Tibial nerve (tissue), 4 donors: ENCODE measurements around the gene TDRD3. TPM values are rescaled to one million over a fixed set of nuclear protein-coding genes. Genes with fewer than 3 reads are reported as not detected.

Experiments used
- DNase-seq, 2 donors: peaks; one replicate each; pipeline ENCODE4 v3.0.0-alpha.2; 2019; ENCODE audit warnings: low spot score in 2 of 2
- H3K27ac ChIP-seq, 4 donors: fragments of 200-600 bp; sonication (generic) in 3 of 4; one replicate each; pipeline ENCODE4 v1.5.1; 2017 to 2019; ENCODE audit warnings: mild to moderate bottlenecking in 1 of 4
- H3K27me3 ChIP-seq, 2 donors: fragments of 200-600 bp; sonication (generic) in 1 of 2; one replicate each; pipeline versions ENCODE4 v1.5.1 to v1.6.0; 2017 to 2019
- H3K36me3 ChIP-seq, 3 donors: fragments of 200-600 bp; sonication (generic); one replicate each; pipeline ENCODE4 v1.5.1; 2018 to 2019
- H3K4me1 ChIP-seq, 4 donors: fragments of 200-600 bp; sonication (generic) in 3 of 4; one replicate each; pipeline ENCODE4 v1.5.1; 2017 to 2019
- H3K4me3 ChIP-seq, 4 donors: fragments of 200-600 bp; sonication (generic) in 3 of 4; one replicate each; pipeline ENCODE4 v1.5.1; 2017 to 2019; ENCODE audit warnings: mild to moderate bottlenecking in 1 of 4, moderate library complexity in 1 of 4
- H3K9me3 ChIP-seq, 4 donors: fragments of 200-600 bp; sonication (generic) in 3 of 4; one replicate each; pipeline ENCODE4 v1.5.1; 2017 to 2019
- EP300 ChIP-seq, 2 donors: sonication (generic); formaldehyde crosslinking; IDR thresholded peaks; one replicate each; pipeline ENCODE4 v1.6.1; 2017; ENCODE audit warnings: antibody characterized with exemption in 2 of 2, mild to moderate bottlenecking in 1 of 2
- POLR2A ChIP-seq, 2 donors: fragments of 450-650 bp; IDR thresholded peaks; one replicate each; pipeline ENCODE4 v1.6.1; 2017; ENCODE audit warnings: antibody characterized with exemption in 2 of 2, mild to moderate bottlenecking in 2 of 2, moderate library complexity in 2 of 2
- WGBS, 2 donors: methylation state at CpG; one replicate each; pipeline ENCODE4 v1.1.5; 2018; 5-methylcytosine and 5-hydroxymethylcytosine counted together
- total RNA-seq, 4 donors: library from RNA; depleted of rRNA; stranded (reverse); fragments of >200 nt; gene quantifications; one replicate each; pipeline ENCODE4 v1.1.0, GENCODE V29; 2016
- TF ChIP-seq, protein P1 (sequence below), 5 experiments: fragments of 200-600 bp in 3 of 5; fragments of 450-650 bp in 2 of 5; sonication (generic) in 3 of 5; IDR thresholded peaks; one replicate each; pipeline ENCODE4 v1.5.1; 2016 to 2019; ENCODE audit warnings: antibody characterized with exemption in 5 of 5, mild to moderate bottlenecking in 3 of 5, moderate library complexity in 2 of 5

The TDRD3 gene
- total RNA-seq, 4 donors from 2014 or later, result 31.2 to 38.5 (median 35.1) TPM

DNA sequence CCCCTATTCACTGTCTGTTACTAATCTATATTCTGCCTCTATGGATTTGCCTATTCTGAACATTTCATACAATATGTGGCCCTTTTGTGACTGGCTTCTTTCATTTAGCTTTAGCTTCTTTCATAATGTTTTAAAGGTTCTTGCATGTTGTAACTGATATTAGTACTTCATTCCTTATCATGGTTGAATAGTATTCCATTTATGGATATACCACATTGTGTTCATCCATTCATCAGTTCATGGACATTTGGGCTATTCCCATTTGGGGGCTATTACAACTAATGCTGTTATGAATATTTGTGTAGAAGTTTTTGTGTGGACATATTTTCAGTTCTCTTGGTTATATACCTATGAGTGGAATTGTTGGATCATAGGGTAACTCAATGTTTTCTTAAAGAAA is 44.4 kb upstream of the TDRD3 start:
- H3K4me3 ChIP-seq, result no peak overlapping the region
- no peaks in the 10 kb centered on the region for H3K27me3 ChIP-seq
- H3K4me1 ChIP-seq, result no peaks in the 10 kb centered on the region
- H3K27ac ChIP-seq, result no peak overlapping the region
- no peak for DNase-seq
- no peaks in the 10 kb centered on the region for H3K36me3 ChIP-seq
- H3K9me3 ChIP-seq, result no peaks in the 10 kb centered on the region
- TF ChIP-seq, protein P1, sequence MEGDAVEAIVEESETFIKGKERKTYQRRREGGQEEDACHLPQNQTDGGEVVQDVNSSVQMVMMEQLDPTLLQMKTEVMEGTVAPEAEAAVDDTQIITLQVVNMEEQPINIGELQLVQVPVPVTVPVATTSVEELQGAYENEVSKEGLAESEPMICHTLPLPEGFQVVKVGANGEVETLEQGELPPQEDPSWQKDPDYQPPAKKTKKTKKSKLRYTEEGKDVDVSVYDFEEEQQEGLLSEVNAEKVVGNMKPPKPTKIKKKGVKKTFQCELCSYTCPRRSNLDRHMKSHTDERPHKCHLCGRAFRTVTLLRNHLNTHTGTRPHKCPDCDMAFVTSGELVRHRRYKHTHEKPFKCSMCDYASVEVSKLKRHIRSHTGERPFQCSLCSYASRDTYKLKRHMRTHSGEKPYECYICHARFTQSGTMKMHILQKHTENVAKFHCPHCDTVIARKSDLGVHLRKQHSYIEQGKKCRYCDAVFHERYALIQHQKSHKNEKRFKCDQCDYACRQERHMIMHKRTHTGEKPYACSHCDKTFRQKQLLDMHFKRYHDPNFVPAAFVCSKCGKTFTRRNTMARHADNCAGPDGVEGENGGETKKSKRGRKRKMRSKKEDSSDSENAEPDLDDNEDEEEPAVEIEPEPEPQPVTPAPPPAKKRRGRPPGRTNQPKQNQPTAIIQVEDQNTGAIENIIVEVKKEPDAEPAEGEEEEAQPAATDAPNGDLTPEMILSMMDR (IDR thresholded peaks at IDR 0.05), result no peak
- TF ChIP-seq POLR2A (IDR thresholded peaks at IDR 0.05) (no peak), EP300 (IDR thresholded peaks at IDR 0.05) (no peak)

DNA sequence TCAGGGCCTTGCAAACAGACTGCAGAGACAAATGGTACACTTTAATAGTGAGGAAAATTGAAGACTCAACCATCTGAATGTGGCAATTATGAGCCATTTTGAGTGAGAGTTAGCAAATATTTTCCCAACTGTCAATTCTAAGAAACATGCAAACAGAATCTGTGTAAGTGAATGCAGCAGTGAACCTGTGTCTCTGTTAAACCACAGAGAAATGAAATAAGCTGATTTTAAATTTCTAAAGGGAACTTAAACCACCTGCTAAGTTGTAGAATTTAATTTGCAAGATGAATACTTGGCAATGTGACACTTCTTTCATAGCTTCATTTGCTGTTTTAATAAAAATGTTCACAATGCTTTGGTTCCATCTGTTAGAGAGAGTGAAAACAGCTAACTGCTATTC is 42.0 kb upstream of the TDRD3 start:
- no peaks in the 10 kb centered on the region for H3K27me3 ChIP-seq
- no peaks in the 10 kb centered on the region for H3K9me3 ChIP-seq
- no peak overlapping the region for H3K27ac ChIP-seq
- no peaks in the 10 kb centered on the region for H3K36me3 ChIP-seq
- no peak for DNase-seq
- TF ChIP-seq, protein P1 (IDR thresholded peaks at IDR 0.05), result no peak
- TF ChIP-seq POLR2A (IDR thresholded peaks at IDR 0.05) (no peak), EP300 (IDR thresholded peaks at IDR 0.05) (no peak)
- H3K4me1 ChIP-seq, result no peaks in the 10 kb centered on the region
- H3K4me3 ChIP-seq, result no peak overlapping the region

DNA sequence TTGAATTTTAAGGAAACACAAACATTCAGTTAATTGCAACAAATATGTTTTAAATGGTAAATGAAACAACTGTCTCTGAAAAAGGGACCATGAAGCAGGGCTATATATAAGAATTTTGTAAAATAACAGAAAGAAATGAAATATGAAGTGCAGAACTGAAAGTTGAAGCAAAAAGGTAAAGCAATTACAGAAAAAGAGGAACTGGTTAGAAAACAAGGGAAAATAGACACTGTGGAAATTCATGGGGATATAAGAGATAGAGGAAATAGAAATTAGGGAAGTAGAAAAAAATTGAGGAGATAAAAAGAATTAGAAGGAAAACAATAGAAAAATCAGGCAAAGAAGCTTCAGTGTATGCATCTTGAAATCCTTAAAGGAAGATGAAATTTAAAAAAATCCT is 40.0 kb upstream of the TDRD3 start:
- TF ChIP-seq, protein P1 (IDR thresholded peaks at IDR 0.05), result no peak
- no peak for TF ChIP-seq EP300 (IDR thresholded peaks at IDR 0.05)
- TF ChIP-seq POLR2A (IDR thresholded peaks at IDR 0.05), result no peak
- no peak overlapping the region for H3K27ac ChIP-seq

DNA sequence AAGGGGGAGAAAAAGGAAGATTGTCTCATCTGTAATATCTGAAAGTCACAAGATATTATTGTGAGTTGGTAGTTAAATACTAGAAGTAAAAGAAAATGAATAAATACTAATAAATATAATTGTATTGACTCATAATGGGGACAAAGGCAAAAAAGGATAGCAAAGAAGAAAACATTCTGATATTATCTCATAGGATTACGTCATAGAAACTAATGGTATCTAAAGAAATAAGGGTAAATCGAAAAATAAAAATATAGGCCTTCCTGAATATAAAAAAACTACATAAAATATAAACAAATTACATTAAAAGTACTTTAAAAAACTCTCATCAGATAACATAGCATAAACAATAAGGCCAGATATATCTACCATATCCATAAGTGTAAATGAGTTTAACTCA is 38.6 kb upstream of the TDRD3 start:
- no peak for TF ChIP-seq EP300 (IDR thresholded peaks at IDR 0.05)
- TF ChIP-seq, protein P1 (IDR thresholded peaks at IDR 0.05), result no peak
- TF ChIP-seq POLR2A (IDR thresholded peaks at IDR 0.05), result no peak
- no peaks in the 10 kb centered on the region for H3K36me3 ChIP-seq
- 93 to 95% methylated on average over 2 of the region's 2 CpGs for WGBS, 2 donors
- H3K9me3 ChIP-seq, result no peaks in the 10 kb centered on the region
- DNase-seq, result no peak
- no peaks in the 10 kb centered on the region for H3K4me1 ChIP-seq
- H3K27ac ChIP-seq, result no peak overlapping the region
- no peak overlapping the region for H3K4me3 ChIP-seq
- no peaks in the 10 kb centered on the region for H3K27me3 ChIP-seq

More for the DNA sequence above, 40.0 kb upstream of the TDRD3 start:
- Histone ChIP-seq H3K4me1 (no peaks in the 10 kb centered on the region), H3K4me3 (no peak overlapping the region), H3K9me3 (no peaks in the 10 kb centered on the region), H3K36me3 (no peaks in the 10 kb centered on the region), H3K27me3 (no peaks in the 10 kb centered on the region)
- DNase-seq, result no peak

DNA sequence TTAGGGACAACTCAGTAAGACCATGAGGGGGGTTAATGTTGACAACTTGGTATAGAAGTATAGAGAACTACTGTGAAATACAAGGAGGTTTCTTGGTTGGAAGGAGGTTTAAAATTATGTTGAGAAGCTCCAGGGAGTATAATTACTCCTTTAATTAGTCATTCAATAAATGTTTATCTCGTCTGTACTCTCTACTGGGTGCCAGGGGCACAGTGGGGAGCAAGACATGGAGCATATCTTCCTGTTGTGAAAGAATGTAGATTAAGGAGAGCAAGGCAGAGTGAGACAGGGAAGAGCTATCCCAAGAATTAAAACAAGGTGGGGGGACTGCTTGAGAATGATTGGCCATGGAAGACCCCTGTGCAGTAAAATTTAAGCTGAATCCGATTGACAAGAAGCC is 33.7 kb upstream of the TDRD3 start:
- Histone ChIP-seq H3K4me1 (no peaks in the 10 kb centered on the region), H3K27me3 (no peaks in the 10 kb centered on the region), H3K27ac (no peak overlapping the region), H3K4me3 (no peak overlapping the region), H3K36me3 (no peaks in the 10 kb centered on the region), H3K9me3 (no peaks in the 10 kb centered on the region)
- TF ChIP-seq EP300 (IDR thresholded peaks at IDR 0.05) (no peak), POLR2A (IDR thresholded peaks at IDR 0.05) (no peak)
- TF ChIP-seq, protein P1 (IDR thresholded peaks at IDR 0.05), result no peak
- DNase-seq, result no peak
- 62 to 63% methylated on average over 2 of the region's 2 CpGs for WGBS, 2 donors
